ENCODE data around the gene CTNNBL1.

Gene CTNNBL1

GRCh38 chr20:37777012-37777950 is 83.5 kb downstream of the CTNNBL1 start:
- no peak for DNase-seq (ENCODE audit: low spot score)

GRCh38 chr20:37777988-37778659 is 84.3 kb downstream of the CTNNBL1 start:
- DNase-seq (ENCODE audit: low spot score) = no peak

GRCh38 chr20:37781626-37782025 is 87.8 kb downstream of the CTNNBL1 start:
- DNase-seq (ENCODE audit: low spot score) = no peak

- DNase-seq (ENCODE audit: low spot score) = no peak
Observed at GRCh38 chr20:37786043-37786442, 92.2 kb downstream of the CTNNBL1 start.

- no peak for DNase-seq (ENCODE audit: low spot score)
Observed at GRCh38 chr20:37789408-37789807, 95.6 kb downstream of the CTNNBL1 start.

GRCh38 chr20:37790900-37791299 is 97.1 kb downstream of the CTNNBL1 start:
- DNase-seq (ENCODE audit: low spot score) = no peak

GRCh38 chr20:37796121-37796520 is 102.3 kb downstream of the CTNNBL1 start:
- no peak for DNase-seq (ENCODE audit: low spot score)

GRCh38 chr20:37796733-37797132 is 102.9 kb downstream of the CTNNBL1 start:
- DNase-seq (ENCODE audit: low spot score) = no peak

- DNase-seq (ENCODE audit: low spot score) = no peak
Observed at GRCh38 chr20:37797669-37798175, 103.9 kb downstream of the CTNNBL1 start.

GRCh38 chr20:37798312-37798711 is 104.5 kb downstream of the CTNNBL1 start:
- no peak for DNase-seq (ENCODE audit: low spot score)

GRCh38 chr20:37800618-37801017 is 106.8 kb downstream of the CTNNBL1 start:
- DNase-seq (ENCODE audit: low spot score) = no peak

- no peak for DNase-seq (ENCODE audit: low spot score)
Observed at GRCh38 chr20:37801921-37802320, 108.1 kb downstream of the CTNNBL1 start.

- no peak for DNase-seq (ENCODE audit: low spot score)
Observed at GRCh38 chr20:37803438-37804307, 109.8 kb downstream of the CTNNBL1 start.

GRCh38 chr20:37804584-37805566 is 111.0 kb downstream of the CTNNBL1 start:
- no peak for DNase-seq (ENCODE audit: low spot score)

GRCh38 chr20:37807471-37808232 is 113.8 kb downstream of the CTNNBL1 start:
- DNase-seq (ENCODE audit: low spot score) = no peak

- no peak for DNase-seq (ENCODE audit: low spot score)
Observed at GRCh38 chr20:37808233-37809070, 114.6 kb downstream of the CTNNBL1 start.

GRCh38 chr20:37810027-37810426 is 116.2 kb downstream of the CTNNBL1 start:
- DNase-seq (ENCODE audit: low spot score) = no peak

- no peak for DNase-seq (ENCODE audit: low spot score)
Observed at GRCh38 chr20:37816003-37816402, 122.2 kb downstream of the CTNNBL1 start.

- no peak for DNase-seq (ENCODE audit: low spot score)
Observed at GRCh38 chr20:37816726-37817125, 122.9 kb downstream of the CTNNBL1 start.

Data from AG08395 (cell line).